ENCODE measurements around the gene RAVER1.

RAVER1 gene

GRCh38 chr19:10266706-10267105 is 66.6 kb downstream of the RAVER1 start:
- DNase-seq: no peak

Measured in kidney glomerular epithelial cell (primary cell).